NB4 (cell line): ENCODE measurements around the gene ITLN1.

Experiments used
- MYC ChIP-seq: IDR thresholded peaks from 2 replicates; pipeline ENCODE4 v1.6.1; 2011; ENCODE audit warnings: low read depth, low read length
- POLR2A ChIP-seq: IDR thresholded peaks from 2 replicates; pipeline ENCODE4 v1.6.1; 2011; ENCODE audit warnings: mild to moderate bottlenecking; ENCODE audit not compliant: insufficient read length; ENCODE audit errors: extremely low read depth
- TF ChIP-seq, protein P1 (sequence below): IDR thresholded peaks from one replicate; pipeline ENCODE4 v1.5.1; 2012; ENCODE audit warnings: low read depth, low read length
- TF ChIP-seq, protein P2 (sequence below): IDR thresholded peaks from 2 replicates; pipeline ENCODE4 v1.6.1; 2011; ENCODE audit warnings: low read depth, low read length

DNA sequence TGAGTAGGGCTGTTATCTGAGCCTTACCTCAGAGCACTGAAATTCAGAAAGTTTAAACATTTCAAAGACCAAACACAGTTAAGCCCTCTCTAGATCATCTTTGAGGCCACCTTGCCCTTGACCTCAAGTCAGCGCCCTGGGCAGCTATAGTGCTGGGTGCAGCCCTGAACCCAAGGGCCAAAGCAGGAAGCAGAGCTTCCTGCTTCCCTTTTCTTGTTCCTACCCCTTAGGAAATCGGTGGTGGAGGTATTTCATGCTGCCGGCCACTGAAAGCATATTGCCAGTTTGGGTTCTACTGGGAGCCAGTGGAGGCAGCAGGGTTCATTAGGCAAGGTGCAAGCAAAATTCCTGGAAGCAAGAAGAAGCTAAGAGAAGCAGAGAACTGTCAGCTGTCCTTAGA, 48.4 kb downstream of the ITLN1 start:
- TF ChIP-seq, protein P1, sequence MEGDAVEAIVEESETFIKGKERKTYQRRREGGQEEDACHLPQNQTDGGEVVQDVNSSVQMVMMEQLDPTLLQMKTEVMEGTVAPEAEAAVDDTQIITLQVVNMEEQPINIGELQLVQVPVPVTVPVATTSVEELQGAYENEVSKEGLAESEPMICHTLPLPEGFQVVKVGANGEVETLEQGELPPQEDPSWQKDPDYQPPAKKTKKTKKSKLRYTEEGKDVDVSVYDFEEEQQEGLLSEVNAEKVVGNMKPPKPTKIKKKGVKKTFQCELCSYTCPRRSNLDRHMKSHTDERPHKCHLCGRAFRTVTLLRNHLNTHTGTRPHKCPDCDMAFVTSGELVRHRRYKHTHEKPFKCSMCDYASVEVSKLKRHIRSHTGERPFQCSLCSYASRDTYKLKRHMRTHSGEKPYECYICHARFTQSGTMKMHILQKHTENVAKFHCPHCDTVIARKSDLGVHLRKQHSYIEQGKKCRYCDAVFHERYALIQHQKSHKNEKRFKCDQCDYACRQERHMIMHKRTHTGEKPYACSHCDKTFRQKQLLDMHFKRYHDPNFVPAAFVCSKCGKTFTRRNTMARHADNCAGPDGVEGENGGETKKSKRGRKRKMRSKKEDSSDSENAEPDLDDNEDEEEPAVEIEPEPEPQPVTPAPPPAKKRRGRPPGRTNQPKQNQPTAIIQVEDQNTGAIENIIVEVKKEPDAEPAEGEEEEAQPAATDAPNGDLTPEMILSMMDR: no peak
- TF ChIP-seq MYC (no peak), POLR2A (no peak)
- TF ChIP-seq, protein P2, sequence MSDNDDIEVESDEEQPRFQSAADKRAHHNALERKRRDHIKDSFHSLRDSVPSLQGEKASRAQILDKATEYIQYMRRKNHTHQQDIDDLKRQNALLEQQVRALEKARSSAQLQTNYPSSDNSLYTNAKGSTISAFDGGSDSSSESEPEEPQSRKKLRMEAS: no peak
